BE2C (cell line): ENCODE results near the gene CSNK1G2.

Experiments
- DNase-seq: peaks from one replicate; pipeline ENCODE4 v3.0.0-alpha.2; 2020
- H3K27me3 ChIP-seq: fragments of 250-450 bp; sonication (Bioruptor Pico); 2 replicates; pipeline ENCODE4 v1.5.1; 2020; ENCODE audit warnings: mild to moderate bottlenecking
- H3K36me3 ChIP-seq: fragments of 250-450 bp; sonication (Bioruptor Pico); 2 replicates; pipeline ENCODE4 v1.5.1; 2020; ENCODE audit warnings: mild to moderate bottlenecking
- H3K4me1 ChIP-seq: fragments of 250-450 bp; sonication (Bioruptor Pico); 2 replicates; pipeline ENCODE4 v1.5.1; 2020
- H3K4me3 ChIP-seq: 2 replicates; pipeline ENCODE4 v1.5.1; 2011; ENCODE audit warnings: low read depth, low read length
- H3K9me3 ChIP-seq: fragments of 250-450 bp; sonication (Bioruptor Pico); 2 replicates; pipeline ENCODE4 v1.5.1; 2020
- TF ChIP-seq, protein P1 (sequence below): IDR thresholded peaks from 2 replicates; pipeline ENCODE4 v1.5.1; 2012; ENCODE audit warnings: mild to moderate bottlenecking, low read depth, low read length

Gene CSNK1G2

GRCh38 chr19:1955171-1956121, 14.5 kb downstream of the CSNK1G2 start:
- no peaks in the 10 kb centered on the region for H3K9me3 ChIP-seq
- no peaks in the 10 kb centered on the region for H3K4me1 ChIP-seq
- TF ChIP-seq, protein P1, sequence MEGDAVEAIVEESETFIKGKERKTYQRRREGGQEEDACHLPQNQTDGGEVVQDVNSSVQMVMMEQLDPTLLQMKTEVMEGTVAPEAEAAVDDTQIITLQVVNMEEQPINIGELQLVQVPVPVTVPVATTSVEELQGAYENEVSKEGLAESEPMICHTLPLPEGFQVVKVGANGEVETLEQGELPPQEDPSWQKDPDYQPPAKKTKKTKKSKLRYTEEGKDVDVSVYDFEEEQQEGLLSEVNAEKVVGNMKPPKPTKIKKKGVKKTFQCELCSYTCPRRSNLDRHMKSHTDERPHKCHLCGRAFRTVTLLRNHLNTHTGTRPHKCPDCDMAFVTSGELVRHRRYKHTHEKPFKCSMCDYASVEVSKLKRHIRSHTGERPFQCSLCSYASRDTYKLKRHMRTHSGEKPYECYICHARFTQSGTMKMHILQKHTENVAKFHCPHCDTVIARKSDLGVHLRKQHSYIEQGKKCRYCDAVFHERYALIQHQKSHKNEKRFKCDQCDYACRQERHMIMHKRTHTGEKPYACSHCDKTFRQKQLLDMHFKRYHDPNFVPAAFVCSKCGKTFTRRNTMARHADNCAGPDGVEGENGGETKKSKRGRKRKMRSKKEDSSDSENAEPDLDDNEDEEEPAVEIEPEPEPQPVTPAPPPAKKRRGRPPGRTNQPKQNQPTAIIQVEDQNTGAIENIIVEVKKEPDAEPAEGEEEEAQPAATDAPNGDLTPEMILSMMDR: no peak
- no peak for DNase-seq
- H3K36me3 ChIP-seq: peaks cover 12% of the 10 kb centered on the region
- H3K4me3 ChIP-seq: no peak overlapping the region
- H3K27me3 ChIP-seq: no peaks in the 10 kb centered on the region

DNA sequence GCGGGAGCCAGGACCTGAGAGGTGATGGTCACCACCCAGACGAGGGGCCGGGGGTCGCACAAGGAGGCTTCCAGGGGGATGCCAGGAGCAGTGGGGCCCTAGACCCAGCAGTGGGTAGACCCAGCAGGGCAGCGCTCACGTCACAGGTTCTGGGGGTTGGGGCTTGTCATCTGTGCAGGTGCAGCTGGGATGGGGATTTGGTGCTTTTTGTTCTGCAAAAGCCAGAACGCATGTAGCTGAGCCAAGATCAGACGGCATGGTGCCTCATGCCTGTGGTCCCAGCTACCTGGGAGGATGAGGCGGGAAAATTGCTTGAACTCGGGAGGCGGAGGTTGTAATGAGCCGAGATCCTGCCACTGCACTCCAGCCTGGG, 15.1 kb downstream of the CSNK1G2 start:
- no peaks in the 10 kb centered on the region for H3K9me3 ChIP-seq
- H3K36me3 ChIP-seq: peaks cover 8% of the 10 kb centered on the region
- no peak overlapping the region for H3K4me3 ChIP-seq
- H3K4me1 ChIP-seq: no peaks in the 10 kb centered on the region
- TF ChIP-seq, protein P1: no peak
- no peaks in the 10 kb centered on the region for H3K27me3 ChIP-seq
- DNase-seq: no peak

GRCh38 chr19:1956868-1957492, 16.0 kb downstream of the CSNK1G2 start:
- no peak for DNase-seq
- no peaks in the 10 kb centered on the region for H3K4me1 ChIP-seq
- H3K4me3 ChIP-seq: no peak overlapping the region
- TF ChIP-seq, protein P1: no peak
- no peaks in the 10 kb centered on the region for H3K9me3 ChIP-seq
- H3K27me3 ChIP-seq: no peaks in the 10 kb centered on the region
- H3K36me3 ChIP-seq: peaks cover 6% of the 10 kb centered on the region

DNA sequence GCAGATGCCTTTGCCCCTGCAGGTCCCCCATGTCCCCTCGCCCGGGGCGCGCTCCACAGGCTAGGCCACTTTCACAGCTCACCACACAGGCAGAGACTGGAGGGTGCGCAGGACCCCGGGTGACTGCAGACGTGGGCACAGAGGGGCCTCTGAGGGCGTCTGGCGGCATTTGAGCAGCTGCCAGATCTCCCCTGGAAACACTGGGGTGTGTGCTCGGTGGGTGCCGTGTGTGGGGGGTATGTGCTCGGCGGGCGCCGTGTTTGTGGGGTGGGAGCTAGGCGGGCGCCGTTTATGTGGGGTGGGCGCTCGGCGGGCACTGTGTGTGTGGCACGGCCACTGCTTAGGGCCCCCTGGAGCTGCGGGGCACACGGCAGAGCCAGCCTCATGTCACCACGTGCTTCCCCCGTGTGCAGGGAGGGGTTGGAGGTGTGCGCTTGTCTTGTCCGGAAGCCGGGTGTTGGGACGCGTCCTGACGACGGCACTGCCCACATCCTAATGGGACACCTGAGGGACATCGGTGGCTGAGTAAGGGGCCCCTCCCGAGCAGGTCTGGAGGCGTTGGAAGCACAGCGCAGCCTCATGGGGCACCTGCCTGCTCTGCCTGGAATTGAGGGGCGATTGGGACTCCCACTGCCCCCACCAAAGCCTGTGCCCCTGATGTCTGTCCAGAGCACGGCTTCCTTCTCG, 16.7 kb downstream of the CSNK1G2 start:
- H3K4me1 ChIP-seq: no peaks in the 10 kb centered on the region
- H3K4me3 ChIP-seq: no peak overlapping the region
- H3K9me3 ChIP-seq: no peaks in the 10 kb centered on the region
- peaks cover 3% of the 10 kb centered on the region; the same call in 1 of the 2 replicates for H3K36me3 ChIP-seq
- no peak for DNase-seq
- no peaks in the 10 kb centered on the region for H3K27me3 ChIP-seq
- TF ChIP-seq, protein P1: no peak

DNA sequence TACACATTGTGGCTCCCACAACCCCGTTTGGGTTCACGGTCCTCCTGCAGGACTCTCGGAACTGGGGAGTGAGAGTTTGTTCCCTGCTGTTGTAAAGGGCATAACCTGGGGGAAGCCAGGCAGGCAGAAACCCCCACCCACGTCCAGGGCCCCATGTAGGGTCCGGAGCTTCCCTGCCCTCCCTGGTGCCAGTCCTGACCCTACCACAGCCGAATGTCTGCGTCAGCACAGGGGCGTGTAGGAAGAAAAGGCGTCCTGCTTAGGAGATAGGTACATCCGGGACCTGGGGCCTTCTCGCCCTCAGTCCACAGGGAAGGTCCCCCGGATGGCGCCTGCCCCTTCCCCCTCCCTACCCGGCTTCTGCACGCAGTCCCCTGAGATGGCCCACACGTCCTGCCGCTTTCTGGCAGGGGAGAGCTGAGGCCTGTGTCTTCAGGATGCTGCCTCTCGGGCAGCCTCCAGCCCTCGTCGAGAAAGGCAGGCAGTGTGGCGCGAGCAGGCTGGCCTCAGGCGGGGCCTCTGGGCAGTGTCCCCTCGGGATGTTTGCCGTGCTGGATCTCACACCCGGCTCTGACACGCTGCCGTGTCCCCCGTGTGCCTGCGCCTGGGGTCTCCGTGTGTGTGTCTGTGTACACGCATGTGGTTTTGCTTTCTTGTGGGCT, 19.1 kb downstream of the CSNK1G2 start:
- Histone ChIP-seq H3K9me3 (no peaks in the 10 kb centered on the region), H3K36me3 (peaks cover 4% of the 10 kb centered on the region)
- TF ChIP-seq, protein P1: no peak

More for the DNA sequence above, 19.1 kb downstream of the CSNK1G2 start:
- DNase-seq: no peak
- H3K4me3 ChIP-seq: no peak overlapping the region
- H3K4me1 ChIP-seq: no peaks in the 10 kb centered on the region
- no peaks in the 10 kb centered on the region for H3K27me3 ChIP-seq
